NCI-H1417 (cell line): ENCODE results near the gene LRMDA.

Experiments
- DNase-seq, 3 experiments: peaks; one replicate each; lab custom pipeline; 2025; lab: John Stamatoyannopoulos, UW

LRMDA gene

DNA sequence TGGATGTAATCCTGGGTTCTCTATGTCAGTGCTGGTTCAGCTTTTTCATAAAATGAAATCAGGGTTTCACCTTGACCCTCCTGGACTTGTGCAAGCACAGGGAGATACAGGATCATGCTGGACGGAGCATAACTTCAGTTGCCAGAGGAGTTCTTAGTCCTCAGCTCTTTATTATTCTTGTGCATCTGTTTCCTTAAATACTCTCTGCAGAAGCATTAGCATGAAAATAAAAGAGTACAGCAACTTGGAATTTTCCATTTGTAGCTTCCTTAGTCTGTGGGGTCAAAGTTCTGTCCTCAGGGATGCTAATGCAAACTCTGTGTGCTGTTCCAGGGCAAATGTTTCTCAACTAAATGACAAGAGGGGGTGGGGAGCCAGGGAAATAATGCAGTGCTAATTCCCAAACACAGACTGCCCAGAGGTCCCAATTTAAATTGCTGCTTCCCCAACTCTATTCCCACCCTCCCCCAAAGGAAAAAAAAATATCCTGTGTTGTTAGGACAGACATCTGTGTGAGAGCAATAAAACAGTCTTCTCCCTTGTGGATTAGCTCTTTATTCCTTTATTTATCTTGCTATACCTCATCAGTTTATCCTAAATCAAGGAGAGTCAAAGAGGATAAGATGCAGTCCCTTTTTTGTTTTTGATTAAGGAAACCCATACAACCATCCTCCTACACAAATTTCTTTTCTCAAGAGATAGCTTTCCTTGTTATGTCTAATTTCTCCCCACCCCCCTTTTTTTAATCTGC is 905.0 kb downstream of the LRMDA start:
- no peak for DNase-seq

DNA sequence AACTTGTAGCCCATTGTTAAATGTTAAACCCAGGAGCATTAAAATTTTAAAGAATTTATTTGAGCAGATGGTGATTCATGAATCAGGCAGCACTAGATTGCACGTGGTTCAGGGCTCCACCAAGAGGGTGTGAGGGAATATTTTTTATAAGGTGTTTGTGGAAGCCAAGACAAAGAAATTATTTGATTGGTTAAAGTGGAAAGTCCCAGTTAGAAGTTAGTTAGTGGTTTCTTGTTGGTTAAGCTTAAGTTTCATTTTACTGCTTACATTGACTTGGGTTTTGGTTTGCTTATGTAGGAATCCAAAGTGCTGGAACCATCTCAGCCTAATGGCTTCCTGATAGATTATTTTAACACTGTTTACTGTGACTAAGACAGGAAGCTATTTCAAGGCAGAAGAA is 906.2 kb downstream of the LRMDA start:
- DNase-seq, result no peak

DNA sequence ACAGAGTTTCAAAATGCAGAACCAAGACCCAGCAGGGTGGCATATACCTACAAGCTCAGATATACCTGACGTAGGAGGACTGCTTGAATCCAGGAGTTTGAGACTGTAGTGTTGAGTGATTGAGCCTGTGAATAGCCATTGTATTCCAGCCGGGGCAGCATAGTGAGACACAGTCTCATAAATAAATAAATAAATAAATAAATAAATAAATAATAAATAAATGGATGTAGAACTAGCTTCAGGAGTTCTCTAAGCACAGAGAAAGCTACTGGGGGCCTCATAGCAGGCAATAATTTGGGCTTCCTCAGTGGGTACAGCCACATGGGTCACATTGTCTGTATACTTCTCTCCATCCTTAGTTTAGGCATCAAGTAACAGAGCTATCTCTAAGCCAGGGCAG is 906.8 kb downstream of the LRMDA start:
- no peak for DNase-seq

DNA sequence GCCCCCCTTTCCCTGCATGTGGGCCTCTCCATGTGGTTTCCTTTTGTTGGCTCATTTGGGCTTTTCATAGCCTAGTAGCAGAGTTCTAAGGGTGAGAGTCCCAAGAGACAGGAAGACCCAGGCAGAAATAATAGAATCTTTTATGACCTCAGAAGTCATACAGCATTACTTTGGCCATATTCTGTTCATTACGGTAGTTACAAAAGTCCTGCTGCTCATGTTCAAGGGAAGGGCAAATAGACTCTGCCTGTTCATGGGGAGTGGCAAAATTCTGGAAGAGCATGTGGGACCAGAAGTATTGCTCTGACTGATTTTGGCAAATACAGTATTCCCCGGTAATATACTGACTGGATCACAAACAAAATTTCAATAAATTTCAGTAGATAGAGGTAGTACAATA is 910.3 kb downstream of the LRMDA start:
- no peak for DNase-seq

DNA sequence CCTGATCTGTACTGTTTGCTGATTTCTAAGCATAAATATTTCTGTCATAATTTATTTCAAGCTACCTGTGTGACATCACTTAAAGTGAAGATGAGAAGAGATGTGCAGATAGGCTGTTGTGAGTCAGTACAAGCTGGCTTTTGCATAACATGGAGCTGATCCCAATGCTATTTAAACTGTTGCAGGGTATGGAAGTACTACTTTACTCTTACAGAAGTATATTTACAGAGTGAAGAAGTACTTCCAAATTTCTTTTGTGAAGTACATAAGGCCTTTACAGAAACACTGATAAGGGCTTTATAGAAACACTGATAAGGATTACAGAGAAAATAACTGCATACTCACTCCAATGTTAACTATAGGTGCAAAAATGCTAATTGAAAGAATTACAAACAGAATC is 911.6 kb downstream of the LRMDA start:
- no peak for DNase-seq

DNA sequence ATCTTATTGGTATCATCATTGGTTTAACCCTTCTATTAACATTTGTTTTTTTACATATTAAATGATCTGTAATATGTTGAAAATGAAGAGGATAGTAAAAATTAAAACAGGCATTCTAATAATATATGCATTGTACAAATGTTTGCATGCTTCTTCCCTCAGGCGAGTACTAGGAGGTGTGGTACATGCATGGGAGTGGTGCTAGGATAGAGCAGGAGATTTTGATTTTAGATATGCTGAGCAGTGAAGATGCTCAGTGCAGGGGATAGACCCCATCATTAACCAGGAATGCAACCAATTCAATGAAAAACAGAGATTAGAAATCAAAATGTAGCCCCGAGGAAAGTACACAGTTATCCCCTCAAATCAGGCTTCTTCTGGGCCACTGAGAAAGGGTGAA is 916.4 kb downstream of the LRMDA start:
- no peak for DNase-seq

DNA sequence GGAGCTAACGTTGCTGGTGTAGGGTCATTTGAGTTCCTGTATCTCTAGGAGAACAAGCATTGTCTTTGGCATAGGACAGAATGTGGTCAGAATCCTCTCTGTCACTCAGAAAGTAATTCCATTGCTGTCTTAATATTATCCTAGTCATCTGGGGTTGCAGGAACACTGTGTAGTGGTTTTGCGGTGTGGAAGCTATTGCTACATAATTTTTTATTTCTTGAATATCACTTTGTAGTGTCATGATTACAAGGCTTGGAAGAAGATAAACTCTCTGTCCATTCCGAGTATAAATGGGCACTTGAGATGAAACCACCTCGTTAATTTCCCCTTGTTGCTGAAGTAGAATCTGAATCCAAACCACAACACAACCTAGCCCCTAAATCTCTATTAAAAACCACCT is 919.2 kb downstream of the LRMDA start:
- no peak for DNase-seq

DNA sequence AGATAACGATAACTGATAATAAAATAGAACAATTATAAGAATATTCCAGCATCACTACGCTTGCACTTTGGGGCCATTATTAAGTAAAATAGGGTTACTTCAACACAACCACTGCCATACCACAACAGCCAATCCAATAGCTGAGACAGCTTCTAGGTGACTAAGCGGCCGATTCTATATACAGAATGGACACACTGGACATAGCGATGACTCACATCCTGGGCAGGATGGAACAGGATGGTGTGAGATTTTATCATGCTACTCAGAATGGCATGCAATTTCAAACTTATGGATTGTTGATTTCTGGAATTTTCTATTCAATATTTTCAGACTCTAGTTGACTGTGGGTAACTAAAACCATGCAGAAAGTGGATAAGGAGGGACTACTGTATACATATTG is 920.9 kb downstream of the LRMDA start:
- no peak for DNase-seq

DNA sequence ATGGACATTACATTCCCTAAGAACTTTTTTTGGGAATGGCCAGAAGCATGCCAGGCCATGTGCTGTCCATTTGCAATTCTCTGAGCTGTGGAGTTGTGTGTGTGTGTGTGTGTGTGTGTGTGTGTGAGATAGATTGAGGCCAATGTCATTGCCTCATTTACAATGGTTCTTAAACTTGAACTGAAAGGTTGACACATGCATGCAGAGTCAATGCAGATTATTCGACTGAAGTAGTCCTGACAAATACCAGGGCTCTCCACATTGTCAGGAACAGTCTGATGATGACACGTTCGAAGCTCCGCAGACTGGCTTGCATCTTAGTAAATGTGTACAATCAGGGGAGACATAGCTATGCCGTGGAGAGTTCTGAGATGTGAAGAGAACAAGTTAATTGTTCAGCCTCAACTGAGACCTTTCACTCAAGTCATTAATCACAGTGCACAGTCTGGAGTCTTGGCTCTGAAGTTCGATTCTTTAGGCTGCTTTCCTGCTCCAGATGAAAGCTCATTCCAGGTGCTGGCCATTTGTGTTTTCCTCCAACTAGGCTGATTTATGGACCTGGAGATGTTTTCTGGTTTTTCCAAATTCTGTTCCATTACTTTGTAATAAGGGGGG is 921.9 kb downstream of the LRMDA start:
- DNase-seq, result no peak

DNA sequence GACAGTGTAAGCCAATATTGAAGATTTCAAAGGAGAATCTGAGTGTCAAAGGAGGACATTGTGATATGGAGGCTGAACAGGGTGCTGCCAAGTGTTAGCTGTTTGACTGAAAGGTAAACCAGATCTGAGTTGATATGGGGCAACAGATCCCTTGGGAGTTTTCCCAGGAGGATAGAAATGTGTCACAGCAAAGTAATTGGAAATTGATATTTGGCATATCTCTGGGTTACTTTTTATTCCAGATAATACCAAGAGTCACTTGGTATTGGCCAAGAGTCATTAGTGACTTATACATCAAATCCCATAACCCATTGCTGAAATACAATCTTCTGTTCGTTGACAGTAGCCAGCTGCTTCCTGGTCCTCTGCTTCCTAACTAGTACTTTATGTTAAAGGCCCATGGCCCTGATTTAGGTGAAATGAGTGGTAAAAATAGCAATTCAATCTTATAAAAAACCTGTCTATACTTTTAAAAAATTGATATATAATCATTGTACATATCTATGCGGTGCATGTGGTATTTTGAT is 922.9 kb downstream of the LRMDA start:
- DNase-seq, result no peak

DNA sequence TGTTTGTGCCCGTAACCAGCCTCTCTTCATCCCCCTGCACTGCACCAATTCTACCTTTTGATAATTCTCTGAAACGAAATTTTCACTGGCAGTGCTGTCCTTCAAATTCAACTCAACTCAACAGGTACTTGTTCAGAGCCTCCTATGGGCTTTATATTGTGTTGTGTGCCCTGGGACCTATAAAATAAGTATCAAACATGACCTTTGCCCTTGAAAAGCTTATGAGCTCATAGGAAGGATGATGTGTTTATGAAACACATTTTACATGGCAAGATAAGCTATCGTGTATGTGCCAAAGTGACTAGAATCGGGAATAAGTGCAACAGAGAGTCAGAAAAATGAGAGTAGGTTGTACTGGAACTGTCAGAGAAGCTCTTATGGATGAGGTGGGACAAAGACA is 923.5 kb downstream of the LRMDA start:
- no peak for DNase-seq

DNA sequence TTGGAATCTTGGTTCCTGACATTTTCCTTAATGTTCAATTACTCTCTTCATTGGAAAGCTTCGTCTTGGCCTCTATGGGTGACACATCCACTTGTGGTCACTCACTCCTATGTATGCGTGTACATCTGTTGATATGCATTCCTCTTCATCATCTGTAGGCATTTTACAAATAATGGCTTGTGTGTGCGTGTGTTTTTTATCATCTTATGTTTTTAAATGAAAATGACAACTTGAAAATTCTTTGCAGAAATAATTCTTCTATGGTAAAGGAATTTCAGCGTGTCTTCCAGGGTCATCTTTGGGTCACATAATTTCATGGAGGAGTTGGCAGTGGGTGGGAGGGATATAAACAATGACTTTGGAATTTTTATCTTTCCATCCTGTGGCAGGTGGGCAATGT is 925.1 kb downstream of the LRMDA start:
- no peak for DNase-seq

DNA sequence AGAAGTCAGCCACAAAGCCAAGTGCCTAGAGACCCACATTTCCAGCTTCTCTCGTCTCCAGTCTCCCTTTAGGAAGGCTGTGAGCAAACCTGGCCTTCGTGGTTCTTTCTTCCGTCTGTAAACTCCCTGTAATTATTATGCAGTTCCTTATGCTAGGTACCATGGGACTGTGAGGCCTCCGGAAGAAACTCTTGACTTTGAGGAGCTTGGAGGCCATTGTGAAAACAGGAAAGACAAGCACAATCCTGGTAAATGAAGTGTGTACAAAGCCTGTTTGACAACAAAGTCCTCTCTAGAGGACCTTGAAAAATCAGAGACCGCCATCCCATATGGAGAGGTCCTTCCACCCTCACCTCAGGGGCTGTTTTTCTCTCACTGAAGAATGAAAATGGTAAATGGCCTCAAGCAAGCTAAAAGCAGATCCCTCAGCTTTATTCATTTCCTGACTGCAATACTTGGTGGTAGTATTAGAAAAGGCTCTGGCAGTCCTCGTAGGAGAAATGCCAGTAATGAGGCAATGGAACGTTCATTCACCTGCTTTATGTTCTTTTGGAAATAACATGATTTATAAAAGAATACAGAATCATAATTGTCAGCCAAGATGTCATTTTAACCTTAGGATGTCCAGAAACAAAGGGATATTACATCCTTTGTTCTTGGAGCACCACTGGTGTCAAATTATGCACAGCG is 926.4 kb downstream of the LRMDA start:
- DNase-seq, result peak in 1 of 3 experiments; percentile 2

DNA sequence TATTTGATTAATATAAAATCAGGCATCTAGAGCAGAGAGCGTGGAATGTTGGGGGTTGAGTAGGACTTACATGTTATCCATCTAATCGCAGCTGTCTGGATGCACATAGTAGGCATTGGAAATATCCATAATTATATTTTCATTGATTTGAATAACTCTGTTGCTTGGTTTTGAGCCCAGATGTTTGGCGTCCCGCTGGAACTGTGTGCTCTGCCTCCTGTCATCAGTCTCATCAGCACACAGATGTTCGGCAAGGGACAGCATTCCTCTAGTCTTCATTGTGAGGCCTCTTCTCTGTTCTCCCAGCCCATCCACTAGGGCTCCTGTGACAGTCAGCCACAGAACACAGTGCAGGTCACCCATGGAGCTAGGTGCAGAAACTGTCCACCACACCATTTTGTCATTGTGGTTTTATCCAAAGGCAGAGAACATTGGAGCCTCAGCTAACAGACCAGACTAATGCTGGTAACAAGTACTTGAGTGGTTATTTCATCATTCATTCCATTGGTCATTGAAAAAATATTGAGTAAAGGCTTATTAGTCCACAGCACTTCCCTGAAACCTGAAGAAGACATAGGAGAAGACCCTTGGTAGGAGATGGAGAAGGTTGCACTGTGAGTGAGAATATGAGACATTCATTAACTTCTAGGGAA is 927.4 kb downstream of the LRMDA start:
- no peak for DNase-seq

DNA sequence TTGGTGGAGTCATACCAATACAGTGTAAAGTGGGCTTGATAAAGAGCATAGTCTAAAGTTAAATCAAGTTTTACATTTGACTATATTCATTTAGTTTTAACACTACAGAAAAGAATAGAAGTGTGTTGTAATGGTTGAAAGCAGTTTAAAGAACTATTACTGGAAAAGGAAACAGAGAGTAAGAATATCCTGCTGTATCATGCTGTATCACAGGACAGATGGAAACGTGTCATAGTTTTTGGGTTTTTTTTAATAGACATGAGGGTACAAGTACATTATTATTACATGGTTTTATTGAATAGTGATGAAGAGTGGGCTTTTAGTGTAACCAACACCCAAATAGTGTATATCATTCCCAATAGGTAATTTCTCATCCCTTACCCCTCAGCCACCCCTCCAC is 944.3 kb downstream of the LRMDA start:
- DNase-seq, result no peak

DNA sequence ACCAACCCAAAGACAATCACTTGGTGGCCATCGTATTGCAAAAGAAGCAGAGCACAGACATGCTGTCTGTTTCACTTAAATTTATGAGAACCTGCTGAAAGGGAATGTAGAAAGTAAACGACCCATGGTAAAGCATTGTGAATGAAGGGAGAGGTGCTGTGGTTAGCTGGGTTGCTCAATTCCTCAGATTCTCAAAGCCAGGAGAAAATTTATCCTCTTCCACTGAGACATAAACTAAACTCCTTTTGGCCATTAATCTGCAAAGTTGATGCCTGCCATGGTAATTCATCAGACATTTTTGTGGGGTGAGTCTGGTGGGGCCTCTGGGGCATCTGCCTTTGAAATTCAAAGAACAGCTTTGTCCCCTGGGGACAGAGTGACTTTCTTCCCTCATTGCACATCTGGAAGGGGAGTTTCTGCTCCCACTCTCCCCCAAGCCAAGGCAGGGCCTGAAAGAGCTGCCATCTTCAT is 951.0 kb downstream of the LRMDA start:
- DNase-seq, result no peak

DNA sequence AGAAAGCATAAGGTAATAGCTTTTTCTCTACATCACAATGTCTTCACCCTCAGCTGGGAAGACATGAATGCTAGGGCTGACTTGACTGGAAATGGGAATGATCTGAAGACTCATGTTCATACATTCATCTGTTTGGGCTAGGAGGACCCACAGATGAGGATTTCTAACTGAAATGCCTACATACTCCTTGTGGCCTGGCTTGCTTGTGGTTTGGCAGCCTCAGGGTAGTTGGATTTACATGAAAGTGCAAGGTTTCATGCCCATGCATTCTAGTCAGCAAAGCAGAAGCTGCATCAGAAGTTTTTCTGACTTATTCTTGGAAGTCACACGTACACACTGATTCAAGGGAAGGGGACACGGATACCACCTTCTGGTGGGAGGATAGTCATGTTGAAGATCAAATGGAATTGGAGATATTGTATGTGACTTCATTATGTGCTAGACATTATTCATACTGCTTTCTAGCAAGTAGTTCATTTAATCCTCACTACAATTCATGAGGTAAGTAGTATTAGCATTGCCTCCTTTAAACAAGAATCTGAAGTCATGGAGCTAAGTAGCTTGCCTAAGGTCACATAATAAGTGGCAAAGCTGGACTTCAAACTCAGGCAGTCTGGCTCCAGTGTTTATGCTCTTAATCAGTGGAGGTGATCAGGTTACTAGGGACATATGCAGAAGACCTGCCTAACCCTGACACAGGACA is 957.0 kb downstream of the LRMDA start:
- DNase-seq, result no peak

DNA sequence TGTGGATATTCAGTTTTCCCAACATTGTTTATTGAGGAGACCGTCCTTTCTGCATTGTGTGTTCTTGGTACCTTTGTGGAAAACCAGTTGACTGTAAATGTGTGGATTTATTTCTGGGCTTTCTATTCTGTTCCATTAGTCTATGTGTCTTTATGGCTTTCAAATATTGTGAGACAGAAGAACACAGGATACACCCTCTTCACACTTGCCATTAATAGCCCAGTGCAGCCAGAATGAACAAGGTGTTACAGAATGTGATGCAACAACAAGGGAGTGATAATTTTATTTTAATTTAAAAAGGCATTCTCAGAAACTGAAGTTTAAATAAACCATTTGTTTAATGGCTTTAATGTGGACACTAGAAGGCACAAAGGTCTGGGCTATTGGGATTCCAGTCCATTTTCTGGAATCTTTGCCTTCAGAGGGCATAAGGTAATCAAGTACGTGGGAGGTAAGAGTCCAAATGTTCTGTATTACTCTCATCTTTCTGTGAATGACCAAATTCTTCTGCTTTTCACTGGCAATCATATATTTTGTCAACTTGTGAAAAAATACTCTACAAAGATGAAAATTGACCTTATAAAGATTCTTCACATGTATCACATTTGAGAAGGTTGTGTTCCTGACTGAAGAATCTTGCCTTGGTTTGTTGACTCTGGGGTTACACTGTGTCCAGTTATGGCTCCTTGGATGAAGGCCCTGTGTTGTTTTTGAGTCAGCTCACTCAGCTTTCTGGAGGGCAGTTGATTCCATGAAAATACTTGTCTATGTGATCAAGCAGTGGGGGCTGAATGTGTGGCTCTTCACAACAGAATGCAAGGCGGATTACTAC is 962.7 kb downstream of the LRMDA start:
- no peak for DNase-seq

DNA sequence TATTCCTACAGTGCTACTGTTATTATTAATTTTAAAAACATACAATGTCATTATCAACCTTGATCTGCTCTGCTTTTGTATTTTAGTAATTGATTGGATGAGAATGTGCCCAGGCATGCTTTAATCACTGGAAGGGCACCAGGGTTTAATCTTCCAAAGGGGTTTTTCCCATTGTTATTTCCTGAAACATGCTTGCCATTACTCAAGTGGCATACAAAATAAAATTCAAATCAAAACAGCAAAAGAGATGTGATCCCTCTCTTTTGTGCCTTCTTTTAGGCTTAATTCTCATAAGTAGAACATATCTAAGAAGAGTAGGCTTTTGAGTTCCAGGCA is 963.3 kb downstream of the LRMDA start:
- peak in 1 of 3 experiments; percentile 3 for DNase-seq

DNA sequence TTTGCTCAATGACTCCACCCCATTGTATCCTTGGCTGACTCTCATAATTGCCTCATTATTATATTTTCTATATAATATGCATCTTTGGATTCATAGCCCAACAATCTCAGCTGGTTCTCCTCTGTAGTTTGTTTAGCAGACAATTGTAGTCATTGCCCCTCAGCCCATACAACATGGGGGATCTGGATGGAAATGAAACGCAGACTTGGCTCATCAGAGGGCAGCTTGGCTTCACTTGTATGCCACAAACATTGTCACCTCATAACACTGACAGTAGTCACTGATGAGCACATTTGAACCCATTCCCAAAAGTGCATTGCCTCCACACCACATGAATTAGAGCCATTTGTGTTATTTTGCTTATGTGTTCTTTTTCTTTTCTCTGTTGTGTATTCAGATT is 963.8 kb downstream of the LRMDA start:
- no peak for DNase-seq

DNA sequence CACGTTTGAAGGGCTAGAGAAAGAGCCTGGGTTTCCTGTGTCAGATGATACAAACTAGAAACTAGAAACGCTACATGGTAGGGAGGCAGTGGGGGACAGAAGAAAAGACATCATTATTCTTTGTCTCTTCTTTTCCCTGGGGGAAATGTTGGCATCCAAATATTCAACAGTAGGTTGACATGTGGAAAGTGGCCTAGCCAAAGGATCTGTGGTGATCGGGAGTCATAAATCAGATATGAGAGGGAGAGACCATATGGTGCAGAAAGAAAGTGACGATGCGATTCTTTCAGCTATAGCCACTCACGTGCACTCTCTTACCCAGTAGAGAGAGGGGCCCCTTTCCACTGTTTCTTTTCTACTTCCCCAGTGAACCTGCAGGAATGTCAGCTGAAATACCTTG is 964.7 kb downstream of the LRMDA start:
- DNase-seq, result no peak
